ENCODE results near the gene MLLT6.

- no peak for TF ChIP-seq POLR2A (IDR thresholded peaks at IDR 0.05)
- TF ChIP-seq, protein P1, sequence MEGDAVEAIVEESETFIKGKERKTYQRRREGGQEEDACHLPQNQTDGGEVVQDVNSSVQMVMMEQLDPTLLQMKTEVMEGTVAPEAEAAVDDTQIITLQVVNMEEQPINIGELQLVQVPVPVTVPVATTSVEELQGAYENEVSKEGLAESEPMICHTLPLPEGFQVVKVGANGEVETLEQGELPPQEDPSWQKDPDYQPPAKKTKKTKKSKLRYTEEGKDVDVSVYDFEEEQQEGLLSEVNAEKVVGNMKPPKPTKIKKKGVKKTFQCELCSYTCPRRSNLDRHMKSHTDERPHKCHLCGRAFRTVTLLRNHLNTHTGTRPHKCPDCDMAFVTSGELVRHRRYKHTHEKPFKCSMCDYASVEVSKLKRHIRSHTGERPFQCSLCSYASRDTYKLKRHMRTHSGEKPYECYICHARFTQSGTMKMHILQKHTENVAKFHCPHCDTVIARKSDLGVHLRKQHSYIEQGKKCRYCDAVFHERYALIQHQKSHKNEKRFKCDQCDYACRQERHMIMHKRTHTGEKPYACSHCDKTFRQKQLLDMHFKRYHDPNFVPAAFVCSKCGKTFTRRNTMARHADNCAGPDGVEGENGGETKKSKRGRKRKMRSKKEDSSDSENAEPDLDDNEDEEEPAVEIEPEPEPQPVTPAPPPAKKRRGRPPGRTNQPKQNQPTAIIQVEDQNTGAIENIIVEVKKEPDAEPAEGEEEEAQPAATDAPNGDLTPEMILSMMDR (IDR thresholded peaks at IDR 0.05), result no peak
- TF ChIP-seq POLR2AphosphoS5 (IDR thresholded peaks at IDR 0.05; ENCODE audit: insufficient read depth in 1 of 2, low read depth in 1 of 2), result no peak
These were observed 35.0 kb downstream of the MLLT6 start for GRCh38 chr17:38740044-38740443.
